ENCODE results near the gene KCNQ1. TPM values are rescaled to one million over a fixed set of nuclear protein-coding genes. Genes with fewer than 3 reads are reported as not detected.

The KCNQ1 gene
- total RNA-seq, 1 experiment from 2014 or later, result not detected

GRCh38 chr11:2465202-2466068 lies 20.6 kb downstream of the KCNQ1 start:
- Mint-ChIP-seq H3K27me3 (ENCODE audit: insufficient read depth, unreplicated experiment) (no peaks in the 10 kb centered on the region), H3K4me1 (ENCODE audit: insufficient read depth, unreplicated experiment) (no peaks in the 10 kb centered on the region), H3K9me3 (ENCODE audit: unreplicated experiment) (no peaks in the 10 kb centered on the region), H3K4me3 (ENCODE audit: unreplicated experiment) (no peak overlapping the region), H3K27ac (ENCODE audit: low read depth, unreplicated experiment) (no peak overlapping the region), H3K36me3 (ENCODE audit: insufficient read depth, unreplicated experiment) (no peaks in the 10 kb centered on the region)
- BruUV-seq (replicated peaks), result no TSS peak
- DNase-seq (ENCODE audit: unreplicated experiment), result no peak
- ChIA-PET POLR2A (interaction anchor here (0.6 kb wide), 1 partner anchor 105 kb away, joined by 4 read pairs; no protein-coding TSS in a partner anchor), CTCF (no interaction called here)
- intact Hi-C loops (cut with micrococcal nuclease), result no loop called here
- TF ChIP-seq CTCF (IDR thresholded peaks at IDR 0.05; ENCODE audit: unreplicated experiment), result no peak

GRCh38 chr11:2466069-2466801 lies 21.4 kb downstream of the KCNQ1 start:
- CTCF ChIA-PET, result interaction anchor here (0.5 kb wide), 1 partner anchor 135 kb away, joined by 3 read pairs; no protein-coding TSS in a partner anchor
- no peaks in the 10 kb centered on the region for H3K27me3 Mint-ChIP-seq (ENCODE audit: insufficient read depth, unreplicated experiment)
- intact Hi-C loops (cut with micrococcal nuclease), result no loop called here
- no peak overlapping the region for H3K27ac Mint-ChIP-seq (ENCODE audit: low read depth, unreplicated experiment)
- no peaks in the 10 kb centered on the region for H3K9me3 Mint-ChIP-seq (ENCODE audit: unreplicated experiment)
- DNase-seq (ENCODE audit: unreplicated experiment), result no peak
- POLR2A ChIA-PET, result interaction anchor here (0.6 kb wide), 1 partner anchor 104 kb away, joined by 4 read pairs; no protein-coding TSS in a partner anchor
- no peak overlapping the region for H3K4me3 Mint-ChIP-seq (ENCODE audit: unreplicated experiment)
- no peaks in the 10 kb centered on the region for H3K36me3 Mint-ChIP-seq (ENCODE audit: insufficient read depth, unreplicated experiment)
- no TSS peak for BruUV-seq (replicated peaks)
- no peaks in the 10 kb centered on the region for H3K4me1 Mint-ChIP-seq (ENCODE audit: insufficient read depth, unreplicated experiment)
- no peak for TF ChIP-seq CTCF (IDR thresholded peaks at IDR 0.05; ENCODE audit: unreplicated experiment)

- no peak overlapping the region for H3K4me3 Mint-ChIP-seq (ENCODE audit: unreplicated experiment)
- intact Hi-C loops (cut with micrococcal nuclease), result no loop called here
- H3K36me3 Mint-ChIP-seq (ENCODE audit: insufficient read depth, unreplicated experiment), result no peaks in the 10 kb centered on the region
- BruUV-seq (replicated peaks), result no TSS peak
- POLR2A ChIA-PET, result interaction anchor here (0.6 kb wide), 1 partner anchor 25 kb away, joined by 4 read pairs; no protein-coding TSS in a partner anchor
- DNase-seq (ENCODE audit: unreplicated experiment), result no peak
- CTCF ChIA-PET, result interaction anchor here (0.5 to 0.6 kb wide), 2 partner anchors 63 to 136 kb away, joined by 3 read pairs; no protein-coding TSS in a partner anchor
- no peak for TF ChIP-seq CTCF (IDR thresholded peaks at IDR 0.05; ENCODE audit: unreplicated experiment)
- no peaks in the 10 kb centered on the region for H3K9me3 Mint-ChIP-seq (ENCODE audit: unreplicated experiment)
- no peaks in the 10 kb centered on the region for H3K4me1 Mint-ChIP-seq (ENCODE audit: insufficient read depth, unreplicated experiment)
- H3K27ac Mint-ChIP-seq (ENCODE audit: low read depth, unreplicated experiment), result no peak overlapping the region
- no peaks in the 10 kb centered on the region for H3K27me3 Mint-ChIP-seq (ENCODE audit: insufficient read depth, unreplicated experiment)
Observed at GRCh38 chr11:2466869-2467694, 22.3 kb downstream of the KCNQ1 start.

All from MCF 10A (cell line).